ENCODE measurements around the gene DUSP1.

- TF ChIP-seq EZH2 (IDR thresholded peaks at IDR 0.05; ENCODE audit: low read length, unreplicated experiment): no peak
- TF ChIP-seq CTCF (conservative IDR thresholded peaks at IDR 0.05; ENCODE audit: low read depth, low read length): no peak
Observed at GRCh38 chr5:172820046-172820767, 49.2 kb upstream of the DUSP1 start.

All from PC-3 (cell line).